HepG2 (cell line): ENCODE results near the gene TMEM217. TPM values are rescaled to one million over a fixed set of nuclear protein-coding genes. Genes with fewer than 3 reads are reported as not detected.

Experiments
- ARNT ChIP-seq: fragments of 450-650 bp; IDR thresholded peaks from 2 replicates; pipeline ENCODE4 v1.6.1; 2017
- CEBPB ChIP-seq: IDR thresholded peaks from 2 replicates; pipeline ENCODE4 v1.6.1; 2011; ENCODE audit warnings: low read depth, low read length, improper control_type of control experiment, borderline replicate concordance
- CSRNP1 ChIP-seq: sonication (generic); formaldehyde crosslinking; IDR thresholded peaks from 2 replicates; pipeline ENCODE4 v1.8.1; 2023; ENCODE audit warnings: mild to moderate bottlenecking, missing genetic modification reagents
- JARID2 ChIP-seq: sonication (generic); formaldehyde crosslinking; IDR thresholded peaks from 2 replicates; pipeline ENCODE4 v1.8.1; 2023; ENCODE audit warnings: missing genetic modification reagents, inconsistent platforms; ENCODE audit not compliant: insufficient replicate concordance
- KAT2B ChIP-seq: fragments of 150-350 bp; IDR thresholded peaks from 2 replicates; pipeline ENCODE4 v1.6.1; 2014; ENCODE audit warnings: low read depth, low read length, borderline replicate concordance
- PRMT3 ChIP-seq: sonication (generic); formaldehyde crosslinking; IDR thresholded peaks from 2 replicates; pipeline ENCODE4 v1.8.1; 2022; ENCODE audit warnings: low read depth, mild to moderate bottlenecking, moderate library complexity, missing genetic modification reagents, borderline replicate concordance
- SATB2 ChIP-seq: sonication (generic); formaldehyde crosslinking; IDR thresholded peaks from 2 replicates; pipeline ENCODE4 v1.5.0; 2020; ENCODE audit warnings: missing genetic modification reagents
- TFDP2 ChIP-seq: sonication (generic); formaldehyde crosslinking; IDR thresholded peaks from 2 replicates; pipeline ENCODE4 v1.4.0; 2020; ENCODE audit warnings: missing genetic modification reagents
- ZNF234 ChIP-seq: sonication (generic); formaldehyde crosslinking; conservative IDR thresholded peaks from 2 replicates; pipeline ENCODE4 v1.5.1; 2020; ENCODE audit warnings: mild to moderate bottlenecking, missing genetic modification reagents
- ZNF547 ChIP-seq: sonication (generic); formaldehyde crosslinking; IDR thresholded peaks from 2 replicates; pipeline ENCODE4 v1.5.1; 2020; ENCODE audit warnings: mild to moderate bottlenecking, missing genetic modification reagents
- ZNF737 ChIP-seq: sonication (generic); formaldehyde crosslinking; IDR thresholded peaks from 2 replicates; pipeline ENCODE4 v1.5.0; 2020; ENCODE audit warnings: missing genetic modification reagents, mild to moderate bottlenecking, borderline replicate concordance
- polyA plus RNA-seq, 8 experiments: library from polyadenylated mRNA; depleted of rRNA in 3 of 8; stranded (reverse) in 7 of 8; unstranded in 1 of 8; fragments of >200 nt; fragmentation: Illumina TruSeq in 4 of 8; extraction: Trizol in 4 of 8; gene quantifications; 2 replicates each; pipeline versions ENCODE4 v1.2.1 to v1.2.3, GENCODE V29; 2011 to 2016; ENCODE audit warnings: low read depth in 4 of 8, missing spikeins in 1 of 8, mixed read lengths in 1 of 8; ENCODE audit not compliant: insufficient read depth in 1 of 8
- total RNA-seq, 5 experiments: library from RNA; depleted of rRNA; stranded (reverse); fragments of >200 nt; fragmentation: Illumina TruSeq; extraction: Trizol; gene quantifications; 2 replicates each; pipeline ENCODE4 v1.2.3, GENCODE V29; 2016; ENCODE audit warnings: low read depth in 1 of 5
- TF ChIP-seq, protein P1 (sequence below): sonication (generic); formaldehyde crosslinking; IDR thresholded peaks from 2 replicates; pipeline ENCODE4 v1.4.0; 2020; ENCODE audit warnings: missing genetic modification reagents
- TF ChIP-seq, protein P2 (sequence below): sonication (generic); formaldehyde crosslinking; conservative IDR thresholded peaks from 2 replicates; pipeline ENCODE4 v1.4.0; 2020; ENCODE audit warnings: missing genetic modification reagents
- TF ChIP-seq, protein P3 (sequence below): sonication (generic); formaldehyde crosslinking; IDR thresholded peaks from 2 replicates; pipeline ENCODE4 v1.5.1; 2020; ENCODE audit warnings: missing genetic modification reagents, mild to moderate bottlenecking, borderline replicate concordance
- TF ChIP-seq, protein P4 (sequence below), 2 experiments: sonication (generic) in 1 of 2; formaldehyde crosslinking in 1 of 2; IDR thresholded peaks; 2 replicates each; pipeline versions ENCODE4 v1.4.0 to v1.6.1; 2016 to 2020; ENCODE audit warnings: borderline replicate concordance in 1 of 2, low read depth in 1 of 2, mild to moderate bottlenecking in 1 of 2, missing genetic modification reagents in 1 of 2

TMEM217 gene
- total and polyA plus RNA-seq, 2 of the 13 experiments (the other 11 are each of a cell fraction or from before 2014, with no cell fraction given): 2.3 to 3.4 TPM

DNA sequence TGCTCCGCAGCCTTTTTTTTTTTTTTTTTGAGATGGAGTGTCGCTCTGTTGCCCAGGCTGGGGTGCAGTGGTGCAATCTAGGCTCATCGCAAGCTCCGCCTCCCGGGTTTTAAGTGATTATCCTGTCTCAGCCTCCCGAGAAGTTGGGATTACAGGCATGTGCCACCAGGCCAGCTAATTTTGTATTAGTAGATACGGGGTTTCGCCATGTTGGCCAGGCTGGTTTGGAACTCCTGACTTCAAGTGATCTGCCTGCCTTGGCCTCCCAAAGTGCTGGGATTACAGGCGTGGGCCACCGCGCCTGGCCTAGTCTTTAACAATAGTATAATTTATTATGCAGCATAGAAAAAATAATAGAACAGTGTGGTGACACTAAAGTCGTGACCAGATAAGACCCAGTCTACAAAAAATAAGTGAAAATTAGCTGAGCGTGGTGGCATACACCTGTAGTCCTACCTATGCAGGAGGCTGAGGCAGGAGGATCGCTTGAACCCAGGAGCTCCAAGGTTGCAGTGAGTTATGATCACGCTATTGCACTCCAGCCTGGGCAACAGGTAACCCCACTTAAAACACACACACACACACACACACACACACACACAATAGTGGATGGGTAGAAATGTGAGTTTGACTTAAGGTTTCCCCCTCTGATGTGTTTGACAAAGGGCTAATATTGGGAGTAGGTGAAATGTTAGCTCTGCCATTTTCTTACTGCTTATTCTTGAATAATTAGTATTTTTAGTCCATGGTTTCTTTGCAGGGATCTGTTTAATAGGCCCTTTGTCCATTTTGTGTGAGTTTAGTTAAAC, 81.5 kb downstream of the TMEM217 start (continued):
- TF ChIP-seq, protein P1, sequence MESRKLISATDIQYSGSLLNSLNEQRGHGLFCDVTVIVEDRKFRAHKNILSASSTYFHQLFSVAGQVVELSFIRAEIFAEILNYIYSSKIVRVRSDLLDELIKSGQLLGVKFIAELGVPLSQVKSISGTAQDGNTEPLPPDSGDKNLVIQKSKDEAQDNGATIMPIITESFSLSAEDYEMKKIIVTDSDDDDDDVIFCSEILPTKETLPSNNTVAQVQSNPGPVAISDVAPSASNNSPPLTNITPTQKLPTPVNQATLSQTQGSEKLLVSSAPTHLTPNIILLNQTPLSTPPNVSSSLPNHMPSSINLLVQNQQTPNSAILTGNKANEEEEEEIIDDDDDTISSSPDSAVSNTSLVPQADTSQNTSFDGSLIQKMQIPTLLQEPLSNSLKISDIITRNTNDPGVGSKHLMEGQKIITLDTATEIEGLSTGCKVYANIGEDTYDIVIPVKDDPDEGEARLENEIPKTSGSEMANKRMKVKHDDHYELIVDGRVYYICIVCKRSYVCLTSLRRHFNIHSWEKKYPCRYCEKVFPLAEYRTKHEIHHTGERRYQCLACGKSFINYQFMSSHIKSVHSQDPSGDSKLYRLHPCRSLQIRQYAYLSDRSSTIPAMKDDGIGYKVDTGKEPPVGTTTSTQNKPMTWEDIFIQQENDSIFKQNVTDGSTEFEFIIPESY (CRISPR knock-in tag): no peak; the same call in 1 of the 2 replicates
- no peak for TF ChIP-seq KAT2B
- no peak for TF ChIP-seq ZNF547 (CRISPR knock-in tag)
- TF ChIP-seq JARID2 (CRISPR knock-in tag): no peak
- no peak for TF ChIP-seq CSRNP1 (CRISPR knock-in tag)
- TF ChIP-seq CEBPB: no peak
- TF ChIP-seq, protein P2, sequence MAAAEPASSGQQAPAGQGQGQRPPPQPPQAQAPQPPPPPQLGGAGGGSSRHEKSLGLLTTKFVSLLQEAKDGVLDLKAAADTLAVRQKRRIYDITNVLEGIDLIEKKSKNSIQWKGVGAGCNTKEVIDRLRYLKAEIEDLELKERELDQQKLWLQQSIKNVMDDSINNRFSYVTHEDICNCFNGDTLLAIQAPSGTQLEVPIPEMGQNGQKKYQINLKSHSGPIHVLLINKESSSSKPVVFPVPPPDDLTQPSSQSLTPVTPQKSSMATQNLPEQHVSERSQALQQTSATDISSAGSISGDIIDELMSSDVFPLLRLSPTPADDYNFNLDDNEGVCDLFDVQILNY (CRISPR knock-in tag): no peak
- TF ChIP-seq ARNT: no peak
- TF ChIP-seq PRMT3 (CRISPR knock-in tag): no peak
- TF ChIP-seq ZNF234: no peak
- no peak for TF ChIP-seq ZNF737 (CRISPR knock-in tag)
- TF ChIP-seq, protein P3, sequence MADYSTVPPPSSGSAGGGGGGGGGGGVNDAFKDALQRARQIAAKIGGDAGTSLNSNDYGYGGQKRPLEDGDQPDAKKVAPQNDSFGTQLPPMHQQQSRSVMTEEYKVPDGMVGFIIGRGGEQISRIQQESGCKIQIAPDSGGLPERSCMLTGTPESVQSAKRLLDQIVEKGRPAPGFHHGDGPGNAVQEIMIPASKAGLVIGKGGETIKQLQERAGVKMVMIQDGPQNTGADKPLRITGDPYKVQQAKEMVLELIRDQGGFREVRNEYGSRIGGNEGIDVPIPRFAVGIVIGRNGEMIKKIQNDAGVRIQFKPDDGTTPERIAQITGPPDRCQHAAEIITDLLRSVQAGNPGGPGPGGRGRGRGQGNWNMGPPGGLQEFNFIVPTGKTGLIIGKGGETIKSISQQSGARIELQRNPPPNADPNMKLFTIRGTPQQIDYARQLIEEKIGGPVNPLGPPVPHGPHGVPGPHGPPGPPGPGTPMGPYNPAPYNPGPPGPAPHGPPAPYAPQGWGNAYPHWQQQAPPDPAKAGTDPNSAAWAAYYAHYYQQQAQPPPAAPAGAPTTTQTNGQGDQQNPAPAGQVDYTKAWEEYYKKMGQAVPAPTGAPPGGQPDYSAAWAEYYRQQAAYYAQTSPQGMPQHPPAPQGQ (CRISPR knock-in tag): 0 out of 2 replicates have a peak, but pooled peaks have one; percentile 58
- TF ChIP-seq, protein P4, sequence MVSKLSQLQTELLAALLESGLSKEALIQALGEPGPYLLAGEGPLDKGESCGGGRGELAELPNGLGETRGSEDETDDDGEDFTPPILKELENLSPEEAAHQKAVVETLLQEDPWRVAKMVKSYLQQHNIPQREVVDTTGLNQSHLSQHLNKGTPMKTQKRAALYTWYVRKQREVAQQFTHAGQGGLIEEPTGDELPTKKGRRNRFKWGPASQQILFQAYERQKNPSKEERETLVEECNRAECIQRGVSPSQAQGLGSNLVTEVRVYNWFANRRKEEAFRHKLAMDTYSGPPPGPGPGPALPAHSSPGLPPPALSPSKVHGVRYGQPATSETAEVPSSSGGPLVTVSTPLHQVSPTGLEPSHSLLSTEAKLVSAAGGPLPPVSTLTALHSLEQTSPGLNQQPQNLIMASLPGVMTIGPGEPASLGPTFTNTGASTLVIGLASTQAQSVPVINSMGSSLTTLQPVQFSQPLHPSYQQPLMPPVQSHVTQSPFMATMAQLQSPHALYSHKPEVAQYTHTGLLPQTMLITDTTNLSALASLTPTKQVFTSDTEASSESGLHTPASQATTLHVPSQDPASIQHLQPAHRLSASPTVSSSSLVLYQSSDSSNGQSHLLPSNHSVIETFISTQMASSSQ (IDR thresholded peaks at IDR 0.05; ENCODE audit: low read depth): no peak
- TF ChIP-seq, protein P4 (CRISPR knock-in tag; IDR thresholded peaks at IDR 0.05; ENCODE audit: borderline replicate concordance): no peak
- TF ChIP-seq TFDP2 (CRISPR knock-in tag): no peak
- TF ChIP-seq SATB2 (CRISPR knock-in tag): no peak
